Endothelial cell of umbilical vein (primary cell): ENCODE results near the gene PNKP. TPM values are rescaled to one million over a fixed set of nuclear protein-coding genes. Genes with fewer than 3 reads are reported as not detected.
A peak's percentile ranks its signal among the peaks of the same experiment; 100 is the strongest.

Experiments used
- BruUV-seq: library from RNA; stranded (reverse); fragments of 400-500 nt; replicated peaks from 2 replicates; lab custom pipeline; 2021; lab: Mats Ljungman, UMichigan
- CTCF ChIA-PET: fragments of 300-600, 350-600 bp; sonication (Branson Sonifier 250); formaldehyde crosslinking; loops from one replicate; lab custom pipeline; 2021; ENCODE audit warnings: antibody characterized with exemption, inconsistent platforms; lab: Charles Lee
- POLR2A ChIA-PET: fragments of 300-600, 350-600 bp; sonication (Branson Sonifier 250); formaldehyde crosslinking; loops from one replicate; lab custom pipeline; 2021; ENCODE audit warnings: antibody characterized with exemption, inconsistent platforms; lab: Charles Lee
- DNase-seq: peaks from one replicate; pipeline ENCODE4 v3.0.0-alpha.2; 2011; ENCODE audit warnings: low read depth, low spot score
- FAIRE-seq: peaks from 2 replicates; lab custom pipeline; 2011; peaks lifted over from hg19 to GRCh38; lab: Jason Lieb, UNC
- H2AFZ ChIP-seq: 2 replicates; pipeline ENCODE4 v1.6.0; 2012; ENCODE audit warnings: low read depth, low read length, control low read depth, inconsistent platforms
- H3K27ac ChIP-seq: 2 replicates; pipeline ENCODE4 v1.5.1; 2011; ENCODE audit warnings: low read depth, mild to moderate bottlenecking, control low read depth, low read length, moderate library complexity; ENCODE audit not compliant: insufficient read depth
- H3K27me3 ChIP-seq, 2 experiments: 2 replicates each; pipeline versions ENCODE4 v1.6.0 to v1.6.1; 2011; ENCODE audit warnings: low read length in 2 of 2, mixed read lengths in 1 of 2; ENCODE audit not compliant: control insufficient read depth in 2 of 2, insufficient read depth in 2 of 2
- H3K36me3 ChIP-seq, 2 experiments: 2 replicates in 1 of 2; 3 replicates in 1 of 2; pipeline ENCODE4 v1.5.1; 2011; ENCODE audit warnings: low read length in 2 of 2, mild to moderate bottlenecking in 1 of 2, moderate library complexity in 1 of 2; ENCODE audit not compliant: control insufficient read depth in 2 of 2, insufficient read depth in 2 of 2; ENCODE audit errors: extremely low read depth in 1 of 2
- H3K4me1 ChIP-seq: 3 replicates; pipeline ENCODE4 v1.5.1; 2011; ENCODE audit warnings: mild to moderate bottlenecking, low read length; ENCODE audit not compliant: control insufficient read depth, insufficient read depth; ENCODE audit errors: extremely low read depth
- H3K4me2 ChIP-seq: 2 replicates; pipeline ENCODE4 v1.6.1; 2011; ENCODE audit warnings: low read length, control low read depth, mixed read lengths; ENCODE audit not compliant: insufficient read depth
- H3K4me3 ChIP-seq, 3 experiments: fragments of 200-600 bp in 1 of 3; sonication (generic), shearing (Covaris generic) in 1 of 3; replicated peaks in 1 of 3; 2 replicates each; pipeline ENCODE4 v1.5.1; 2011 to 2016; ENCODE audit warnings: control low read depth in 3 of 3, low read length in 3 of 3, mild to moderate bottlenecking in 2 of 3, inconsistent platforms in 1 of 3, low read depth in 1 of 3, moderate library complexity in 1 of 3; ENCODE audit not compliant: insufficient read depth in 1 of 3
- H3K79me2 ChIP-seq: 2 replicates; pipeline ENCODE4 v1.6.0; 2012; ENCODE audit warnings: low read length, inconsistent platforms; ENCODE audit not compliant: control insufficient read depth, insufficient read depth
- H3K9ac ChIP-seq: replicated peaks from 2 replicates; pipeline ENCODE3; 2011; ENCODE audit warnings: low read length, control low read depth; ENCODE audit not compliant: insufficient read depth; ENCODE audit errors: extremely low read depth
- H3K9me1 ChIP-seq: replicated peaks from 3 replicates; pipeline ENCODE4 v1.6.0; 2011; ENCODE audit warnings: mild to moderate bottlenecking, low read length; ENCODE audit not compliant: control insufficient read depth, insufficient read depth; ENCODE audit errors: extremely low read depth
- H3K9me3 ChIP-seq: replicated peaks from 2 replicates; pipeline ENCODE4 v1.5.1; 2012; ENCODE audit warnings: low read length, inconsistent platforms; ENCODE audit not compliant: control insufficient read depth, insufficient read depth
- H4K20me1 ChIP-seq: replicated peaks from 2 replicates; pipeline ENCODE3; 2011; ENCODE audit warnings: mild to moderate bottlenecking, low read length; ENCODE audit not compliant: control insufficient read depth, insufficient read depth; ENCODE audit errors: extremely low read depth
- CTCF ChIP-seq, 2 donors: IDR thresholded peaks; 1 replicate in 1 of 2; 2 replicates in 1 of 2; pipeline ENCODE4 v1.5.1; 2011; ENCODE audit warnings: low read length in 2 of 2, mild to moderate bottlenecking in 2 of 2, moderate library complexity in 2 of 2, control low read depth in 1 of 2, inconsistent platforms in 1 of 2, low read depth in 1 of 2; ENCODE audit not compliant: insufficient read depth in 1 of 2; ENCODE audit errors: extremely low read depth in 1 of 2
- EZH2 ChIP-seq: IDR thresholded peaks from 2 replicates; pipeline ENCODE4 v1.6.1; 2012; ENCODE audit warnings: borderline replicate concordance, low read depth, mild to moderate bottlenecking, moderate library complexity, low read length, inconsistent platforms; ENCODE audit not compliant: severe bottlenecking
- FOS ChIP-seq: IDR thresholded peaks from 2 replicates; pipeline ENCODE4 v1.6.1; 2011; ENCODE audit warnings: mild to moderate bottlenecking, low read length, moderate library complexity, borderline replicate concordance; ENCODE audit not compliant: insufficient read depth
- GATA2 ChIP-seq: IDR thresholded peaks from 2 replicates; pipeline ENCODE4 v1.7.0; 2011; ENCODE audit warnings: low read depth, mild to moderate bottlenecking, moderate library complexity, mixed read lengths, low read length; ENCODE audit not compliant: insufficient read length, insufficient read depth
- JUN ChIP-seq: IDR thresholded peaks from 2 replicates; pipeline ENCODE4 v1.6.1; 2011; ENCODE audit warnings: borderline replicate concordance, low read depth; ENCODE audit not compliant: insufficient read length, insufficient read depth
- MAX ChIP-seq: IDR thresholded peaks from 2 replicates; pipeline ENCODE4 v1.6.1; 2011; ENCODE audit not compliant: insufficient read depth, insufficient read length
- MYC ChIP-seq: IDR thresholded peaks from one replicate; pipeline ENCODE4 v1.6.1; 2011; ENCODE audit warnings: mild to moderate bottlenecking, low read depth, low read length
- POLR2A ChIP-seq: IDR thresholded peaks from 2 replicates; pipeline ENCODE4 v1.6.1; 2012; ENCODE audit warnings: low read depth, mild to moderate bottlenecking, control low read depth, low read length
- POLR2AphosphoS5 ChIP-seq: IDR thresholded peaks from 2 replicates; pipeline ENCODE4 v1.6.1; 2012; ENCODE audit warnings: low read depth, mild to moderate bottlenecking, control low read depth, low read length, moderate library complexity; ENCODE audit not compliant: insufficient read depth
- dilution Hi-C: fragments of 300-500 bp; cut with MboI; formaldehyde crosslinking; loops from one replicate; pipeline ENCODE4 v1.15.0; 2019; ENCODE audit warnings: low sequenced_read_pairs; ENCODE audit not compliant: extremely low pct_ligation_motif_present
- intact Hi-C: fragments of 100-400 bp; cut with micrococcal nuclease; formaldehyde crosslinking; loops from one replicate; pipeline ENCODE4 v1.10.0; 2022
- polyA plus RNA-seq, 4 experiments: library from polyadenylated mRNA; depleted of rRNA in 3 of 4; stranded (reverse) in 3 of 4; unstranded in 1 of 4; fragments of >200 nt; gene quantifications; 2 replicates each; pipeline versions ENCODE4 v1.2.1 to v1.2.3, GENCODE V29; 2011 to 2012; ENCODE audit warnings: missing spikeins in 1 of 4
- total RNA-seq: library from RNA; stranded (reverse); gene quantifications from 2 replicates; pipeline ENCODE4 v1.2.3, GENCODE V29; 2021

PNKP gene
- total and polyA plus RNA-seq, 2 donors (not counting 3 experiments of a cell fraction or from before 2014, with no cell fraction given), result 39.4 to 112 TPM

- no peaks in the 10 kb centered on the region for H4K20me1 ChIP-seq
- POLR2A ChIA-PET, result interaction anchor here (0.8 kb wide), 1 partner anchor 18 kb away, joined by 3 read pairs; the partner anchor contains the start of gene NUP62
- H3K9ac ChIP-seq, result no peak overlapping the region
- dilution Hi-C loops, result no loop called here
- no peak overlapping the region for H2AFZ ChIP-seq
- H3K27me3 ChIP-seq, result no peaks in the 10 kb centered on the region
- no peak overlapping the region for H3K27ac ChIP-seq
- H3K9me1 ChIP-seq, result no peaks in the 10 kb centered on the region
- intact Hi-C loops, result no loop called here
- peak; percentile 69 for FAIRE-seq
- peaks cover 13% of the 10 kb centered on the region for H3K79me2 ChIP-seq
- no peak overlapping the region for H3K4me2 ChIP-seq
- no TSS peak for BruUV-seq
- CTCF ChIA-PET, result interaction anchor here (0.9 to 1.3 kb wide), 3 partner anchors 8 to 17 kb away, joined by 3 to 4 read pairs (median 4); partner anchors contain the start of genes ATF5 and IL4I1
- H3K36me3 ChIP-seq, result peaks cover 12 to 31% of the 10 kb centered on the region in 2 experiments
- TF ChIP-seq EZH2 (no peak), GATA2 (no peak), JUN (no peak), FOS (no peak), MAX (no peak), CTCF (IDR thresholded peaks at IDR 0.05; ENCODE audit: extremely low read depth in 1 of 2, insufficient read depth in 1 of 2, low read depth in 1 of 2, low read length in 2 of 2) (no peak), POLR2A (no peak), MYC (no peak), POLR2AphosphoS5 (peak; percentile 11)
- H3K4me3 ChIP-seq, result no peak overlapping the region
- no peaks in the 10 kb centered on the region for H3K4me1 ChIP-seq
- H3K9me3 ChIP-seq, result no peaks in the 10 kb centered on the region
- DNase-seq, result peak; percentile 41
Measured at GRCh38 chr19:49911381-49912145, 44.2 kb upstream of the PNKP start.
